Measurements from ENCODE around the gene TFR2. TPM values are rescaled to one million over a fixed set of nuclear protein-coding genes. Genes with fewer than 3 reads are reported as not detected.

Gene TFR2
- total and polyA plus RNA-seq, 2 donors (not counting 1 experiment from before 2014, with no cell fraction given): 0.16 TPM; not detected in 1

GRCh38 chr7:100673942-100674410, 32.6 kb upstream of the TFR2 start:
- DNase-seq (ENCODE audit: low read depth in 2 of 2): peak in 1 of 2 donors; percentile 39
- peak overlapping the region; percentile 92 for H3K27ac ChIP-seq (ENCODE audit: insufficient read depth, low read length)
- H3K4me2 ChIP-seq (ENCODE audit: extremely low read depth, insufficient read depth, low read length): peak overlapping the region; percentile 62

GRCh38 chr7:100673302-100673941, 32.1 kb upstream of the TFR2 start, which contains the start of gene GNB2:
TSS of gene GNB2 (plus strand) at chr7:100673740. CDS start at chr7:100676266, 2,526 bp downstream.
- no peak for TF ChIP-seq CTCF (conservative IDR thresholded peaks at IDR 0.05 in 1 of 2, IDR thresholded peaks at IDR 0.05 in 1 of 2; ENCODE audit: low read depth in 1 of 2, low read length in 2 of 2)
- TF ChIP-seq EZH2 (IDR thresholded peaks at IDR 0.05; ENCODE audit: low read length, missing control alignments): no peak
- Histone ChIP-seq H3K36me3 (ENCODE audit: control insufficient read depth, insufficient read depth, low read length) (peaks cover 16% of the 10 kb centered on the region), H3K4me1 (ENCODE audit: control insufficient read depth, extremely low read depth, insufficient read depth, low read length) (no peaks in the 10 kb centered on the region), H3K9ac (ENCODE audit: insufficient read depth, low read length) (peak within 1 kb of the TSS; percentile 88), H3K4me3 (replicated peaks in 1 of 4; ENCODE audit: control extremely low read depth in 1 of 4, insufficient read depth in 1 of 4, low read depth in 3 of 4, low read length in 4 of 4) (peak within 1 kb of the TSS; percentile 67 to 92 (median 78)), H3K27me3 (ENCODE audit: control insufficient read depth, insufficient read depth, low read length) (no peaks in the 10 kb centered on the region), H2AFZ (ENCODE audit: low read length) (peak within 1 kb of the TSS; percentile 80), H3K4me2 (ENCODE audit: extremely low read depth, insufficient read depth, low read length) (peak within 1 kb of the TSS; percentile 73), H3K9me3 (ENCODE audit: control insufficient read depth, insufficient read depth, low read depth, low read length) (no peaks in the 10 kb centered on the region), H4K20me1 (ENCODE audit: control insufficient read depth, extremely low read depth, insufficient read depth, low read length) (no peaks in the 10 kb centered on the region), H3K79me2 (ENCODE audit: control insufficient read depth, insufficient read depth, low read length) (peaks cover 39% of the 10 kb centered on the region), H3K27ac (ENCODE audit: insufficient read depth, low read length) (peak within 1 kb of the TSS; percentile 92)
- DNase-seq (ENCODE audit: low read depth in 2 of 2): peak; percentile 99 to 100

More at GRCh38 chr7:100673942-100674410, 32.6 kb upstream of the TFR2 start:
- TF ChIP-seq CTCF (conservative IDR thresholded peaks at IDR 0.05 in 1 of 2, IDR thresholded peaks at IDR 0.05 in 1 of 2; ENCODE audit: low read depth in 1 of 2, low read length in 2 of 2): no peak
- no peak for TF ChIP-seq EZH2 (IDR thresholded peaks at IDR 0.05; ENCODE audit: low read length, missing control alignments)
- Histone ChIP-seq H4K20me1 (ENCODE audit: control insufficient read depth, extremely low read depth, insufficient read depth, low read length) (no peaks in the 10 kb centered on the region), H3K9ac (ENCODE audit: insufficient read depth, low read length) (peak overlapping the region; percentile 80), H3K36me3 (ENCODE audit: control insufficient read depth, insufficient read depth, low read length) (peaks cover 17% of the 10 kb centered on the region), H3K9me3 (ENCODE audit: control insufficient read depth, insufficient read depth, low read depth, low read length) (no peaks in the 10 kb centered on the region), H3K79me2 (ENCODE audit: control insufficient read depth, insufficient read depth, low read length) (peaks cover 40% of the 10 kb centered on the region), H2AFZ (ENCODE audit: low read length) (no peak overlapping the region), H3K27me3 (ENCODE audit: control insufficient read depth, insufficient read depth, low read length) (no peaks in the 10 kb centered on the region), H3K4me3 (replicated peaks in 1 of 4; ENCODE audit: control extremely low read depth in 1 of 4, insufficient read depth in 1 of 4, low read depth in 3 of 4, low read length in 4 of 4) (peak overlapping the region; percentile 67 to 92 (median 78)), H3K4me1 (ENCODE audit: control insufficient read depth, extremely low read depth, insufficient read depth, low read length) (no peaks in the 10 kb centered on the region)

GRCh38 chr7:100671353-100672327, 30.3 kb upstream of the TFR2 start:
- Histone ChIP-seq H3K9me3 (ENCODE audit: control insufficient read depth, insufficient read depth, low read depth, low read length) (no peaks in the 10 kb centered on the region), H3K36me3 (ENCODE audit: control insufficient read depth, insufficient read depth, low read length) (peaks cover 2% of the 10 kb centered on the region), H4K20me1 (ENCODE audit: control insufficient read depth, extremely low read depth, insufficient read depth, low read length) (no peaks in the 10 kb centered on the region), H3K4me1 (ENCODE audit: control insufficient read depth, extremely low read depth, insufficient read depth, low read length) (no peaks in the 10 kb centered on the region), H3K27me3 (ENCODE audit: control insufficient read depth, insufficient read depth, low read length) (no peaks in the 10 kb centered on the region), H3K4me2 (ENCODE audit: extremely low read depth, insufficient read depth, low read length) (no peak overlapping the region), H3K79me2 (ENCODE audit: control insufficient read depth, insufficient read depth, low read length) (peaks cover 25% of the 10 kb centered on the region), H3K9ac (ENCODE audit: insufficient read depth, low read length) (no peak overlapping the region), H2AFZ (ENCODE audit: low read length) (no peak overlapping the region), H3K27ac (ENCODE audit: insufficient read depth, low read length) (no peak overlapping the region), H3K4me3 (replicated peaks in 1 of 4; ENCODE audit: control extremely low read depth in 1 of 4, insufficient read depth in 1 of 4, low read depth in 3 of 4, low read length in 4 of 4) (no peak overlapping the region)
- DNase-seq (ENCODE audit: low read depth in 2 of 2): no peak
- no peak for TF ChIP-seq CTCF (conservative IDR thresholded peaks at IDR 0.05 in 1 of 2, IDR thresholded peaks at IDR 0.05 in 1 of 2; ENCODE audit: low read depth in 1 of 2, low read length in 2 of 2)
- TF ChIP-seq EZH2 (IDR thresholded peaks at IDR 0.05; ENCODE audit: low read length, missing control alignments): no peak

Data from fibroblast of lung (primary cell).